OCI-M1 (cell line): Measurements from ENCODE around the gene IL10RA.
A peak's percentile ranks its signal among the peaks of the same experiment; 100 is the strongest.
"Not testable (repeated sequence)": the region's sequence is repeated elsewhere in the genome, so short reads cannot be mapped to it uniquely, and the experiment has no call there.

ENCODE experiments used
- DNase-seq: peaks from one replicate; lab custom pipeline; 2025; lab: John Stamatoyannopoulos, UW

The IL10RA gene

DNA sequence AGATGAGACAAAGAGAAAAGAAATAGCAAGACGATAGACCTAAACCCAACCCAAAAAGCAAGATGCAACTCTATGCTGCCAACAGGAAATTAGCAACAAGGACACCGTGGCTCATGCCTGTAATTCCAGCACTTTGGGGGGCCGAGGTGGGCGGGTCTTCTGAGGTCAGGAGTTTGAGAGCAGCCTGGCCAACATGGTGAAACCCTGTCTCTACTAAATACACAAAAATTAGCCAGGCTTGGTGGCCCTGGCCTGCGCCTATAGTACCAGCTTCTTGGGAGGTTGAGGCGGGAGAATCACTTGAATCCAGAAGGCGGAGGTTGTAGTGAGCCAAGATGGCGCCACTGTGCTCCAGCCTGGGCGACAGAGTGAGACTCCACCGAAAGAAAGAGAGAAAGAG lies 24.3 kb upstream of the IL10RA start:
- DNase-seq: no peak

DNA sequence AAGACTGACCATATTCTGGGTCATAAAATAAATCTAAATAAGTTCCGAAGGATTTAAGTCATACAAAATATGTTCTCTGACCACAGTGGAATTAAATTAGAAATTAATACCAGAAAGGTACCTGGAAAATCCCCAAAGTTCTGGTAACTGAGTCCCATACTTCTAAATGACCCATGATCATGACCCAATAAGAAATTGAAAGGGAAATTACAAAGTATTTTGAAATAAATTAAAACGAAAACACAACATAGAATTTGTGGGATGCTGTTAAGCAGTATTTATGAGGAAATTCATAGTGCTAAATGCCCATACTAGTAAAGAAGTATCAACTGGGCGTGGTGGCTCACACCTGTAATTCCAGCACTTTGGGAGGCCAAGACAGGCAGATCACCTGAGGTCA lies 23.4 kb upstream of the IL10RA start:
- no peak for DNase-seq

DNA sequence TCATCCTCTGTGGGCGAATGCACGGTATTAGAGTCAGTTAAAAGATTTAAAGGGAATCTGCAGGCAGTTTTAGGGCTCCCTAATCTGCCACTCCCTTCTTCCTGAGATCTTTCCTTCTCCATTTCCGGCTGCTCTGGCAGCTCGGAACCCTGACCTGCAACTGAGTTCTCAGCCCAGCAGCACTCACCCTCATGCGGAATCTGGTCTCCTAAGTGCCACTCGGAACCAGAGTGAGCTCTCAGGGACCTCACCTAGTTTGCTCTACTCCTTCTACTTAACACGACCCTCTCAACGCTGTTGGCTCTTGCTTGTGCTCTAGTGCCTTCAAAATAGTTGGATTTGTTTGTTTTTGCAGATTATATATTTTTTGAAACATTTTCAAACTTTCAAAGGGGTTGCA lies 19.3 kb upstream of the IL10RA start:
- DNase-seq: no peak

DNA sequence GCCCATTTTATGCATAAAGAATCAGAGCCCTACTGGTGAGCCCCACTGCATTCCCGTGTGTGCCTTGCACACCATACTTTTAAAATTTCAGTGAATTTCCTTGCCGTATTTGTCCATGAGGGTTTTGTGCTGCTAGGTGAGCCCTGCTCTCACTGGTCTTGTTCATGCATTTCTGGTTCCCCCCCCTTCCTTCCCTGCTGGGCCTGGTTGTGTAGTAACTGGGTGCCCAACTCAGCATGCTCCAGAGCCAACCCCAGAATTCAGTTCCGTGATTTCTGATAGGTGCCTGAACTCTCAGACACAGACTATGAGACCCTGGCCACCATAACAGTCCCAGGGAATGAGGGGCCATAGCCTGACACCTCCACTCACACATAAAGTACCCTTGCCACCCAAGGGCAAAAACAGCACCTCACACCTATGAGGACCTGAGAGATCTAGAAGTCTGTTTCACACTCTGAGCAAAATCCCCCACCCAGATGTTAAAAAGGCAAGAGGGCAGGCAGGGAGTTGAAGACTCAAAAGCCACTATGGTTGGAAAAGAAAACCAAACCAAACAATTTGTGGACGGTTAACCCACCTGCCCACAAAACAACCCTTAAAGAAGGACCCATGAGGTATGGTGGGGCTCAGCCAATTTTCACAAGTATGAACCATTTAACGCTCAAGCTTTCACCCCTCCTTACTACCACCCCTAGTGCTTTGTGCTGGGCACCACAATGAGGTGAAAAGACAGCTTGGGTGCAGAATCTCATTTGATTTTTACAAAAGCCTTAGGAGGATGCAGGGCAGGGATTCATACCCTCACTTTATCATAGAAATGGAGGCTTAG lies 16.8 kb upstream of the IL10RA start:
- DNase-seq: no peak

DNA sequence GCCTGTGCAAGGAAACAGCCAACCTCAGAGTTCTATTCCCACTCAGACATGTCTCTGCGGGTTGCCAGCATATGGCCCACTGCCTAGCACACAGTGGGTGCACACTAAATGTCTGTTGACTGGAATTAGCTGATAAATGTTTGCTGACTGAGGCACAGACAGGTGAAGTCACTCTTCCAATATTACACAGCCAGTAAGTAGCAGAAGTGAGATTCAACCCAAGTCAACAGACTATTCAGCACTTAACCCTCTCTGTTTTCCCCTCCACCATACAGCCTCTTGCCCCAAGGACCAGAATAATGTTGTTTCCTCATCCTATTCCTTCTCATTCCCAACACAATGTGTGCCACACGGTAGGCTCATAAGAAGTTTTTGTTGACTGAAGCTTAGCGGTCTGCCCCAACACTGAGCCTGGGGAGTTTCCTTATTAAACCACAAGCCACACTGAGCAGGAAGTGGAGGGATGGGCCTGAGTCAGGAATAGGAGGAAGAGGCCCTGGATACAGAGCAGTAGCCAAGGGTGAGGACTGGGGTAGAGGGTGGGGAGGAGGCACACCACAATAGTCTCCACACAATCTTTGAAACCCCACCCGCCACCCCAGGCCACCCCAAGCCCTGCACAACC lies 15.7 kb upstream of the IL10RA start:
- DNase-seq: peak; percentile 73

DNA sequence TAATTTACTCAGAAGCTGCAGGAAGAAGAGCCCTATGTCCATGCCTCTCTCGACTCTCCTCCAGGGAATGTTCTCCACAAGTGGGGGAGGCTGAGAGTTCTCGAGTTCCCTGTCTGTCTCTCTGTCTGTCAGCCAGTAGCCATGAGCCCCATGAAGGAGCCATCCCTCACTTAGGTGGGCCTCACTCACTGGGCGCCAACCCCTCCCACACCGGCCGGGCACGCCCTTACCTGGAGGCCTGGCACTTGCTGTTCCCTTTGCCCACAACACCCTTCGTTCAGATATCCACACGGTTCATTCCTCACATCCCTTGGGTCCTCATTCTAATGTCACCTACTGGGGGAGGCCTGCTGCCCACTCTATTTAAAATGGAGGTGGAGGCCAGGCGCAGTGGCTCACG lies 14.2 kb upstream of the IL10RA start:
- no peak for DNase-seq

DNA sequence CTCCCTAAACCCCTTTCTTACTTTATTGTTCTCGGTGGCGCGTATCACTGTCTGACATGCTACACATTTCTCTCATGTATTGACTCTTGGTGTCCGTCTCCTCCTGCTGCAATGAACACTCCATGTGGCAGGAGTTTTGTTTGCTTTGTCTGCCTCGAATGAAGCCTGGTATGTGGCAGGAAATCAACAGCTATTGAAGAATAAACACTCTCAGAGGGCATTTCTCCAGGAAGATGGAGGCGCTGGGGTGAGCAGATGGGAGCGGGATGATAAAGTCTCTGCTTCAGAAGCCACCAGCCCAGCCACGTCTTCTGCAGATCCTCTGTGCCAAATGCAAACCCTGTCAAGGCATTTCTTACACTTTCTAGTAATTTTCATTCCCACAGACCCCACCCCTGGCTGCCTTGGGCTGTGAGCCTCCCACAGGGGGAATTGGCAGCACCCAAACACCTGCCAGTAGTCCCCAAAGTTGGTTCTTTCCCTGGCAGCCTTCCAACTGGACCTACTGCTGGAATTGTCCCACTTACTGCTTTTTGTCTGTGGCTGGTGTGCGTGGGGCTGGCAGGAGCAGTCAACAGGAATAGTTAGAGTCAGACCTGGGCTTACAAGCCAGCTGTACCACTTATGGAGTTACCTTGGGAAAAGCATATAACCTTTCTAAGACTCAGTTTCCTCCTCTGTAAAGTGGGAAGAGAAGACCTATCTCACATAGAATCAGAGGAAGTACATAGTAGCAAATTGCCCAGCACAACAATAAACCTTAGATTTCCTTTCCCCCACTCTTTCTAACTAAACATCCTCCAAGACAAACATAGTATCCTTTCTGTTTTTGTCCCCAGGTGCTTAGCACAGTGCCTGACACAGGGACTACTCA lies 13.3 kb upstream of the IL10RA start:
- DNase-seq: no peak

DNA sequence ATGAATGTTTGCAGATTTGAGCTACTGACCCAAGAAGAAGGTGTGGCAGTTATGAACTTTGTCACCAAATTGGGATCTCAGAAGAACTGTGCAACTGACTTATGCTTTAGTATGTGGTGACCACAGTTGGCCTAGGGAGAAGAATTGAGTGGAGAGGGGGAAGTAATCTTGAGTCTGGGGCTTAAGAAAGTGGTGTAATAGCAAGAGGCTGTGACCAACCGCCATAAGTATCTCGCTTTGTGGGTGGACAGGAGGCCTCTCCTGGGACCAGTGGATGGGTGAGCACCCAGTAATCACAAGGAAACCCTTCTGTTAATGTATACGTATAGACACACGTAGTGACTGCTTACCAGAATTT lies 12.7 kb upstream of the IL10RA start:
- DNase-seq: peak; percentile 43

DNA sequence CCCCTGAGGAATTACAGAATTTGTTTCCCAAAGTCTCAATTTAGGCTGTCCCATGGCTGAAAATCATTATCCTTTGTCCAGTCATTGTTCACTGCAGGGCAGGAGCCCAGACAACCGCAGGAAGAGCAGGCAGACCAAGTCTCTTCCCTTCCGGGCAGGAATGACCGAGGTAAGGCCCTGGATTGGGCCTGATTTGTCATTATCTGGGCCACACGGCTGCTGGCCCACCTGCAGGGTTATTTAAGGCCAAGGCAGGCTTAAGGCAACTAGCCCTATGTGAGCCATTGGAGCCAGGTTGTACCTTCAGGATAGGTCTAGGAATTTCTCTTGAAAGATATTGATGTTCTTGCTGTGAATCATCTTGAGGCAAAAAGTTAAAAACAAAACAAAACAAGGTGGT lies 9.7 kb upstream of the IL10RA start:
- no peak for DNase-seq

DNA sequence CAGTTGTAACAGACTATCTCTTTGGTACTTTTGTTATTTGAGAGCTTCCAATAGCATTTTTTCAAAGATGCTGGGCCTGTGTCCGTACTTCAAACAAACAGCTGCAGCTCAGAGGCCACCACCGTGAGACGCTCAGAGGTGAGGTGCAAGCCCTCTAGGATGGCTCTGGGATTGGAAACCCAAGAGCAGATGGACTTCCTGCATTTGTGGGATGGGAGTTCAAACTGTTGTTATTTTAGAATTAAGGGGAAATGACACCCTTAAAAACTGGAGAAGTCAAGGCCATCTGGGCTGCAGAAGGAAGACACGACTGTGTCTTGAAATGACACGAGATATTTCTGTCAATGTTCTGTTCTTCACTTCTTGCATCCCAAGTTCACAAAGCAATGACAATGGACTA lies 9.2 kb upstream of the IL10RA start:
- no peak for DNase-seq

DNA sequence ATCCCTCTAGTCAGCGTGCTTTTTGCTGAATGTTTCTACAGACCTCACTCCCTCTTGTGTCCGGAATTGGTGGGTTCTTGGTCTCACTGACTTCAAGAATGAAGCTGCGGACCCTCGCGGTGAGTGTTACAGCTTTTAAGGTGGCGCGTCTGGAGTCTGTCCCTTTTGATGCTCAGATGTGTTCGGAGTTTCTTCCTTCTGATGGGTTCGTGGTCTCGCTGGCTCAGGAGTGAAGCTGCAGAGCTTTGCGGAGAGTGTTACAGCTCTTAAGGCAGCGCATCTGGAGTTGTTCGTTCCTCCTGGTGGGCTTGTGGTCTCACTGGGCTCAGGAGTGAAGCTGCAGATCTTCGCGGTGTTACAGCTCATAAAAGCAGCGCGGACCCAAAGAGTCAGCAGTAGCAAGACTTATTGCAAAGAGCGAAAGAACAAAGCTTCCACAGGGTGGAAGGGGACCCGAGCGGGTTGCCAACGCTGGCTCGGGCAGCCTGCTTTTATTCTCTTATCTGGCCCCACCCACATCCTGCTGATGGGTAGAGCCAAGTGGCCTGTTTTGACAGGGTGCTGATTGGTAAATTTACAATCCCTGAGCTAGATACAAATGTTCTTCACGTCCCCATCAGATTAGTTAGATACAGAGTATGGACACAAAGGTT lies 8.5 kb upstream of the IL10RA start:
- DNase-seq: not testable (repeated sequence)

DNA sequence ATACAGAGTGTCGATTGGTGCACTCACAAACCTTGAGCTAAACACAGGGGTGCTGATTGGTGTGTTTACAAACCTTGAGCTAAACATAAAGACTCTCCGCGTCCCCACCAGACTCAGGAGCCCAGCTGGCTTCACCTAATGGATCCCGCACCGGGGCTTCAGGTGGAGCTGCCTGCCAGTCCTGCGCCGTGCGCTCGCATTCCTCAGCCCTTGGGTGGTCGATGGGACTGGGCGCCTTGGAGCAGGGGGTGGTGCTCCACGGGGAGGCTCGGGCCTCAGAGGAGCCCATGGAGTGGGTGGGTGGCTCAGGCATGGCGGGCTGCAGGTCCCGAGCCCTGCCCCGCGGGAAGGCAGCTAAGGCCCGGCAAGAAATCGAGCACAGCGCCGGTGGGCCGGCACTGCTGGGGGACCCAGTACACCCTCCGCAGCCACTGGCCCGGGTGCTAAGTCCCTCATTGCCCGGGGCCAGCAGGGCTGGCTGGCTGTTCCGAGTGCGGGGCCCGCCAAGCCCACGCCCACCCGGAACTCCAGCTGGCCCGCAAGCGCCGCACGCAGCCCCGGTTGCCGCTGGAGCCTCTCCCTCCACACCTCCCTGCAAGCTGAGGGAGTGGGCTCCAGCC lies 7.8 kb upstream of the IL10RA start:
- DNase-seq: not testable (repeated sequence)

DNA sequence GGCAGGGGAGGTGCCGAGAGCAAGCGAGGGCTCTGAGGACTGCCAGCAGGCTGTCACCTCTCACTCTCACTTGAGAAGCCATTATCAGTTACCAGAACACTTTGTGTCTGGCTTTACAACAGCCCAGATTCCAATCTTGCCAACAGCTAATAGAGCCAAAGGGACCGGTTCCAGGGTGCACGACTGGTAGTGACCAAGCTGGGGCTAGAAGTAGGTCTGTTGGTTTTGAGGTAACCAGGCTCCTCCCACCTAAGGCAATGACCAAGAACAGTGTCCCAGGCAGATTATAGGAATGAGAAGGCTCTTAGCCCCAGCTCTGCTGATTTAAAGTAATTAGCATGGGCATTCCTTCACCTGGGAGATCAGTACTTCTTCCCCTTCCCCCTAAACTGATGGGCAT lies 7.2 kb upstream of the IL10RA start:
- DNase-seq: peak; percentile 32

DNA sequence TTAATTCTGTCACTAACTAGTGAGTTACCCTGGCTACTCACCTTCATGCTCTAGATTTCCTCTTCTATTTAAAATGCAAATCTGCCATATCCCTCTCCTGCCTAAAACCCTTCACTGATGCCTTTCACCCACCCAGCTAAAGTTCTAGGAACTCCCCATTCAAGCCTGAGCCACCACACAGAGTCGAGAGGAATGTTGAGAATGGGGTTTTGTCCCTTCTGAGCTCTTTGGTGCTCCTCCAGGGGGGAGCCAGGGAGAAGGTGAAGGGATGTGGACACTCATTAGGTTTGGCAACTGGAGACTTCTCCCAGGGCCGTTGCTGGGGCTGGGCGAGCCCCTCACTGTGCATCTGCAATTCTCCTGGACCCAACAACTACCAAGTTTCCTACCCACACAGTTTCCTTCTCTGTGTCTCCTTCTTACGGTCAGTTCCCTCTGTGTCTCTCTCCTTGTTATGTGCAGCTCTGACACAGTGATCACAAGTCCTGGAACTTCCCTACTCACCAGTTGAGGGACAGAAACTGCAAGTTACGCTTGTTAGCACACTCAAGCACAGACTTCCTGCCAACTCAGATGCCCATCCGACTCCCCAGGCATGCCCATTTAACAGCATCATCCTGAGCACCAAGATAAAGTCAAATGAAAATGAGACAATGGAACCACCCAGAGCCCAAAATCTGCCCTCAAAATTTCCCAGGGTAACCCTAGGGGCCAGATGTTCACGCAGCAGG lies 6.5 kb upstream of the IL10RA start:
- DNase-seq: no peak

DNA sequence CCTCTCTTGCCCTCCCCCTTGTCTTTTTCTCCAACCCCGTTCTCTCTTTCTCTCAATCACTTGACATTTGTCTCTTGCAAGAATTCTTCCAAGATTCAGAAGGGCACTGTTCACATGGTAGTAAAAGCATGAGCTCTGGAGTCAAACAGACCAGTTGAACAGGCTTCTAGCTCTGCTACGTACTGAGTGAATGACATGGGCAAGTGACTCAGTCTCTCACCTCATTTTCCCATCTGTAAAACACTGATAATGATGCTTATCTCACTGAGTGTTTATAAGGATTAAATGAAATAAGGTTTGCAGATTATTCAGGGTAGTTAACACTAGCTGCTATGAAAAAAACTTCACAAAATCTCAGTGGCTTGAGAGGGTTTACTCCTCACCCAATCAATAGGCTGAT lies 5.9 kb upstream of the IL10RA start:
- DNase-seq: peak; percentile 43

DNA sequence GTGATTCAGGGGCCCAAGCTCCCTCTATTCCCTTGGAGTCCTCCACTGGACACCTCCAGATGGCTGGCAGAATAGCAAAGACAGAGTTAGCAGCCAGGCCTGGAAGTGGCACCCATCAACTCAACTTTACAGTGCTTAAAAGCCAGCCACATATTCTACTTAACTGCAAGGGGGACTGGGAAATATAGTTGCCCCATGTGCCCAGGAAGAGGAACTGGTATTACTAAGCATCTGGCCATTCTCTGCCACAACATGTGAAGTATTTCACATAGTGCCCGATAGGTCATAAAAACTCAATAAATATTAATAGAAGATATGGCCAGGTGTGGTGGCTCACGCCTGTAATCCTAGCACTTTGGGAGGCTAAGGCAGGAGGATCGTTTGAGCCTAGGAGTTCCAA lies 5.5 kb upstream of the IL10RA start:
- DNase-seq: no peak

DNA sequence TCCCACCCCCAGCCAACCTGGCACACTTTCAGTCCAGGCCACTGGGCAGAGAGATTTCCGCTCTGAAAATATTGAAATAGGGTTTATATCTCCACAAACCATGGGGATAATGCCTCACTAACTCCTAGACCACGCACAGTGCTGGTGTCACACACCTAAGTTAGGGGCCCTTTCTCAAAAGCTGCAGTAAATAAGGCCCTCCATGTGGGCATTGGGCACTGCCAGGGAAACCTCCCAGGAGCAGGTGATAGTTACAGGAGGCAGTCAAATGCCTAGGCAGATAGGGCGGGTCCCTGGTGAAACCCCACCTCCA lies 3.1 kb upstream of the IL10RA start:
- no peak for DNase-seq

DNA sequence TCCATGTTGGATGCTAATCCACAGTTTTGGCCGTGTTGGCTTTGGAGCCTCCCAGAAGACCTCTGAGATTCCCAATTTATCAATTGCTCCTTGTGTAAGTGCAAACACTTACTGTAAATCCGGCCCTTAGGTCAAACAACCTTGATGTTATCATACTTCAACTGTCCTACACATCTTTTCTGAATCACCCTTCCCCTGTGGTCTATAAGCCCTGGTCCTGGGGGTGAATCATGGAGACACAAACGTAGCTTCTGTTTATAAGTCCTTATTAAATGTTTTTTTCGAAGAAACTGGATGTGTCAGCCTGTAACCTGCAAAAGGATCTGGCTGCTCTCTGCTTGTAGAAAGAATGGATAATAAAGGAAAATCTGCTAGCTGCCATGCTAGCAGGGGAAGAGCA lies 1.7 kb upstream of the IL10RA start:
- DNase-seq: no peak

DNA sequence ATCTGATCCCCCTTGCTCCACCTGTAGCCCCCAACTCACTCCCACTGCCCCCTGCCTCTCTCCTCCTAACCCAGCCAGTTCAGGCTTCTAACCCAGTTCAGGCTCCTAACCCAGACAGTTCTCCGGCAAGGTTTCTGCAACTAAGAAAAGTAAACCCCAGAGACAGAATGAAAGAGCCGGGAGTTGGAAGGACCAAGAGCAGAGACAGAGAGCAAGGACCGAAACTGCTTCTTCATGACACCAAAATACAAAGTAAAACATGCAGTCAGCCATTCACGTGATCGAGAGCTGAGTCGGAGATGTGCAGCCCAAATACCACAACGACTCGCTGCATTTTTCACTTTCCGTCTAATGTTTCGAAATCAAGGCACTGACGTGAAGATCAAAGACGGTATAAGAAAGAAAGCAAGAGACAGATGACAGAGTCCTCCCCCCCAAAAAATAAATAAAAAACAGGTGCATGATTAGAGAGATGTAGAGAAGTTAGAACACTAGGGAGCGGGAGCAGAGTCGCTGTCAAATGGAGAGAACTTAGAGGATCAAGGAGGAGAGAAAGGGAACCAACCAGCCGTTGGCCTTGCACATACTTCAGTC lies 884 bp downstream of the IL10RA start:
- DNase-seq: no peak

DNA sequence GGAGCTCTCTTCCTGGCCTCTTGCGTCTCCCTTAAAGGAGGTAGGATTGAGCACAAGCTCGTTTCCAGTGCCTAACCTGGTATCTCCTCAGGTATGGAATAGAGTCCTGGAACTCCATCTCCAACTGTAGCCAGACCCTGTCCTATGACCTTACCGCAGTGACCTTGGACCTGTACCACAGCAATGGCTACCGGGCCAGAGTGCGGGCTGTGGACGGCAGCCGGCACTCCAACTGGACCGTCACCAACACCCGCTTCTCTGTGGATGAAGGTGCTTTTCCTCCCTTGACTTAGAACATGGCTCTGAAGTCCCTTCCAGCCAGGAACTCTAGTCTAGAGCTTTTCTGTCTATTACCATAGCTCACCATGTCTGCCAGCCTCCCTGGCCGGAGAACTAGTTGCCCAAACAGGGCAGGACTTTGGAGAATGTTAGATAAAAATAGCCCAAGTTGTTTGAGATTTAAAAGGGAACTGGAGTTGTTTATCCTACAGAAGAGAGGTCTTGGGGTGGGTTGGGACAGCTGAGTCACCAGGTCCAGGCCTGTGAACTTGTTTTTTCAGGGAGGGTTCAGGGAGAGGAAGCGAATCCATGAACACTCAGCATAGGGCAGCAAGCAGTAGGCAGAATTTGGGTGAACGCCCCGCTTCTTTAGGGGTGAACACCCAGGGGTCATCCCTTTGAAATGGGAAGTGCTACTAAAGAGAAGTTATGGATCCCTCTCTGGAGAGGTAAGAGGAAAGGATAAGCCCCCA lies 3.3 kb downstream of the IL10RA start:
- DNase-seq: no peak
